Stimulated activated naive CD4-positive, alpha-beta T cell (primary cell): ENCODE measurements around the gene EP400.
"Not testable (repeated sequence)": the region's sequence is repeated elsewhere in the genome, so short reads cannot be mapped to it uniquely, and the experiment has no call there.

ENCODE experiments used
- DNase-seq, 6 experiments: peaks; one replicate each; lab custom pipeline; 2025; lab: John Stamatoyannopoulos, UW

EP400 gene

DNA sequence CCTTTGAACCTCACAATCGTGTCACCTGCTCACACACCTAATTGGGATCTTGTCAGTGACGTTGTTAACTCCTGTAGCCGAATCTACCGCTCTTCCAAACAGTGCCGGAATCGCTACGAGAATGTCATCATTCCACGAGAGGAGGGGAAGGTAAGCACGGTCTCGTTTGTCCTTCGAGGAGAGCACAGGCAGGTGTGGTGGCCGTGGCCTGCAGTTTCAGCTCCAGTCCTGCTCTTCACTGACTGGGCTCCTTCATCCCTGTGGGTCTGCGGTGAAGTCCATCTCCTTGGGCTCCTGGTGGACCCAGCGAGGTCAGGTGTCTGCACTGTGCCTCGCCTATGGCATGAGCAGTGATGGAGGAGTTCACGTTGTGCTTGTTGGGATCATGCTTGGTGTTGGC is 96.0 kb downstream of the EP400 start:
- DNase-seq = no peak

- DNase-seq = no peak
Measured at GRCh38 chr12:132046561-132046960, 96.8 kb downstream of the EP400 start.

DNA sequence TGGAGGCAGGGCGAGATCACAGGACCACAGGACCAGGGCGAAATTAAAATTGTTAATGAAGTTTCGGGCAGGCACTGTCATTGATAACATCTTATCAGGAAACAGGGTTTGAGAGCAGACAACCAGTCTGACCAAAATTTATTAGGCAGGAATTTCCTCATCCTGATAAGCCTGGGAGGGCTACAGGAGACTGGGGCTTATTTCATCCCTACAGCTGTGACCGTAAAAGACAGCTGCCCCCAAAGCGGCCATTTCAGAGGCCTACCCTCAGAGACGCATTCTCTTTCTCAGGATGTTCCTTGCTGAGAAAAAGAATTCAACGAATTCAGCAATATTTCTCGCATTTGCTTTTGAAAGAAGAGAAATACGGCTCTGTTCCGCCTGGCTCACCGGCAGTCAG is 97.9 kb downstream of the EP400 start:
- DNase-seq = not testable (repeated sequence)

- DNase-seq = no peak
Measured at GRCh38 chr12:132049442-132049841, 99.7 kb downstream of the EP400 start.

- no peak for DNase-seq
Measured at GRCh38 chr12:132049876-132050275, 100.1 kb downstream of the EP400 start.

GRCh38 chr12:132051718-132052117 is 102.0 kb downstream of the EP400 start:
- not testable (repeated sequence) for DNase-seq

GRCh38 chr12:132052196-132052932 is 102.6 kb downstream of the EP400 start:
- no peak for DNase-seq

- no peak for DNase-seq
Measured at GRCh38 chr12:132053338-132054330, 103.9 kb downstream of the EP400 start.

GRCh38 chr12:132054983-132055382 is 105.2 kb downstream of the EP400 start:
- no peak for DNase-seq

DNA sequence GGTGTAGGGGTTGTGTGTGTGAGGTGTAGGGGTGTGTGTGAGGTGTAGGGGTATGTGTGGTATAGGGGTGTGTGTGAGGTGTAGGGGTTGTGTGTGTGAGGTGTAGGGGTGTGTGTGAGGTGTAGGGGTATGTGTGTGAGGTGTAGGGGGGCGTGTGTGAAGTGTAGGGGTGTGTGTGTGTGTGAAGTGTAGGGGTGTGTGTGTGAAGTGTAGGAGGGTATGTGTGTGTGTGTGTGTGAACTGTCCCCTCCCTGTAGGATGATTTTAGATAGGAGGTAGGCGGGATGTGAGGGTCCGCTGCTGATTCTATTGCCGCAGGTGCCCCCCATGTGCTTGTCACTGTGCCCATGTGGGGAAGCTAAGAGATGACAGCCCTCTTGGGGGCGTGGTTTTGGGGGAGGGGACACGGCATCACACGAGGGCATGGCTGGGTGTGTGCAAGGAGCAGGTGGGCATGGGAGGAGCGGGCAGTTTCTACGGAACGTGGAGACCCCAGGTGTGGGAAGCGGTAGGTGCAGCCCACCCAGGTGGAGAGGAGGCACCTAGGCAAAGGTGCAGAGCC is 105.9 kb downstream of the EP400 start:
- DNase-seq = no peak

- no peak for DNase-seq
Measured at GRCh38 chr12:132056320-132056719, 106.6 kb downstream of the EP400 start.

- DNase-seq = no peak
Measured at GRCh38 chr12:132056951-132057350, 107.2 kb downstream of the EP400 start.

- no peak for DNase-seq
Measured at GRCh38 chr12:132057691-132058090, 107.9 kb downstream of the EP400 start.

- DNase-seq = no peak
Measured at GRCh38 chr12:132061197-132061596, 111.5 kb downstream of the EP400 start.

- DNase-seq = no peak
Measured at GRCh38 chr12:132061641-132062430, 112.1 kb downstream of the EP400 start.

DNA sequence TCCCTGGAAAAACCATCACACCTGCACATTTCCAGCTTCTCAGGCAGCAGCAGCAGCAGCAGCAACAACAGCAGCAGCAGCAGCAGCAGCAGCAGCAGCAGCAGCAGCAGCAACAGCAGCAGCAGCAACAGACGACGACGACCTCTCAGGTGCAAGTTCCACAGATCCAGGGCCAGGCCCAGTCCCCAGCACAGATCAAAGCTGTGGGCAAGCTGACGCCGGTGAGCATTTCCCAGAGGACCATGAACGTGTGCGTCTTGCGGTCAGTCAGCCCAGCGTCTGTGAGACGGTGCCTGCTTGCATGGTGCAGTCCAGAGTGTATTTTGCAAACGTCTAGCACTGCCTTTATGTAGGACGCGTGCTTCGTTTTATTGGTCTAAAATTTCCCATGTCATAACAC is 112.7 kb downstream of the EP400 start:
- no peak for DNase-seq

DNA sequence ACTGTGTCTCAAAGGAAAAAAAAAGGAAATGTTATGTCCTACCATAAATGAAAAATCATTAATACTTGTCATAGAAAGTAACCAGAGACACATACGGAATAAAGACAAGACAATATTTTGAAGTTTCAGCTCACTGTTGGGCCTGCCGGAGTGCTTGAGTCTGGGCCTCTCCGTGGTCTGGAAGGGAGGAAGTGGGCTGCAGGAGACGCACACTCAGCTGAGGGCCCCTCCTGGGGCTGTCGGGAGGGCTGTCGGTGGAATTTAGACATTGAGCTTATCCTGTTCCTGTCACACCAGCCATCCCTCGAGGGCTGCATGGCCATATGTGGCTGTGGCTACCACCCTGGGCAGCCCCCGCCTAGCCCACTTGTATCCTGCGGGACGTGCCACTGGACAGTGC is 113.7 kb downstream of the EP400 start:
- no peak for DNase-seq

GRCh38 chr12:132064631-132065030 is 114.9 kb downstream of the EP400 start:
- no peak for DNase-seq

DNA sequence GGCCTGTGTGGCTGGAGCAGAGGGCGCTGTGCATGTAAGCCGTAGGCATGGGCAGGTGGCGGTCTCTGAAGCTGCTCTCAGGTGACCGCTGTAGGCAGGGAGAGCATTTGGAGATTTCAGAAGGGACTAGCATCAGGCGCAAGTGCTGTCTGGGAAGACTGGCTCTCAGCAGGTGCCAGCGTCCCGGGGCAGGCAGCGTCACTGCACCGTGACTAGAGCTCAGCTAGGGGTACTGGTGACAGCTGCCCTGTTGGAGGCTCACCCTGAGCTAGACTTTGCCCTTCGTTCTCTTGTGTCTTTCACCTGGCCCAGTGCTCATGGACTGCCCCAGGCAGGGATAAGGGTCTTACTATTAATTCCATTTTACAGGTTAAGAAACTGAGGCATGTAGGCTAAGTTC is 115.5 kb downstream of the EP400 start:
- no peak for DNase-seq

GRCh38 chr12:132065609-132066344 is 116.0 kb downstream of the EP400 start:
- no peak for DNase-seq

DNA sequence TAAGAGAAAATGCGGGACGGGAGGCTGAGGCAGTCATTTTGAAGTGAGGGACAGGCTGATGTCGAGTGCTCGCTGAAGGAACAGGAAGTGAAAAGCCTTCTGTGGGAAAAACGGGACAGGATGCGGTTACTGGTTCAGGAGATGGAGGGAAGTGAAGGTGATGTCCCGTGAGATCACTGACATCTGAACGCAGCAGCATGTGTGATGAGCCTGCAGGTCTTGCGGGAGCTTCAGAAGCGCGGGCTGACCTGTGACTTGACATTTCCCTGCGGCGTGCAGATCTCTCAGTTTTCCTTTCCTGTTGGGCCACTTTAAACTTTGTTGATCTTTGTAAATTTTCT is 116.6 kb downstream of the EP400 start:
- DNase-seq = peak in 4 of 6 experiments; percentile 10 to 42 (median 20)
